ENCODE results near the gene MED25. TPM values are rescaled to one million over a fixed set of nuclear protein-coding genes. Genes with fewer than 3 reads are reported as not detected.

The MED25 gene
- polyA plus RNA-seq, 3 donors: 61.4 to 74.1 (median 69.6) TPM

DNA sequence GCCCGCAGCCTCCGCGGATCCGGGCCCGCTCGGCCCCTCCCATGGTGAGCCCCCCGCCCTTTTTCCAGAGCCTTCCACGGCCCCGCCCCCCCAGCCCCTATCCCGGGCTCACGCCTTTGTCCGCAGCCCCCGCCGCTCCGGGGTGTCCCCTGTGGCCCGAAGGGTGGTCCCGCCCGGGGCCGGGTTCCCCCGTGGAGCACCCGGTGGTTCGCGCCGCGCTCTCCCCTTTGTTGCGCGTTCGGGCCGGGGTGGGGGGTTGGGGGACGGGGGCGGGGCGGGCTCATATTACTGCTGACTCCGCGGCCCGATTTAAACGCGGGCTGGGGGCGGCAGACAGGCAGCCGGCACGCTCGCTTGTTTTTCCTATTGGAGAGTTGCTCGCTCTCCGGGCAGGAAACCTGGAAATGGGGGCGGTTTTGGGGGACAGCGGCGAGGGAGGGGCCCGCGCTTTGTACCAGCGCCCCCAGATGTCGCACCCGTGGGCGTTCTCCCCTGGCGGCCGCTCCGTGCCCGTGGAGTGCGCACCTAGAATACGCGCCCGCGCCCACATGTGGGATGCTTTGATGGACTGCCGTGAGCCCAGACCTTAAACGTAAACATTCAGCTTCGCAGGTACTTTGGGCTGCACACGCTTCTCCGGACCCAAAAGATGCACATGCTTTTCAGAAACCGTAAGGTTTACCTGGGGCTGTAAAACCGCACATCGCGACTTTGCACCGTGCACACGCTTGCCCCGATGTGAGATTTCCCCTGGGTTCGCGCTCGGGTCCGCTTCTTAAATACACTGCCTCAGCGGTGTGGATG lies 33.6 kb downstream of the MED25 start:
- no peak for DNase-seq (ENCODE audit: extremely low read depth in 1 of 11, low read depth in 9 of 11, low spot score in 4 of 11)

DNA sequence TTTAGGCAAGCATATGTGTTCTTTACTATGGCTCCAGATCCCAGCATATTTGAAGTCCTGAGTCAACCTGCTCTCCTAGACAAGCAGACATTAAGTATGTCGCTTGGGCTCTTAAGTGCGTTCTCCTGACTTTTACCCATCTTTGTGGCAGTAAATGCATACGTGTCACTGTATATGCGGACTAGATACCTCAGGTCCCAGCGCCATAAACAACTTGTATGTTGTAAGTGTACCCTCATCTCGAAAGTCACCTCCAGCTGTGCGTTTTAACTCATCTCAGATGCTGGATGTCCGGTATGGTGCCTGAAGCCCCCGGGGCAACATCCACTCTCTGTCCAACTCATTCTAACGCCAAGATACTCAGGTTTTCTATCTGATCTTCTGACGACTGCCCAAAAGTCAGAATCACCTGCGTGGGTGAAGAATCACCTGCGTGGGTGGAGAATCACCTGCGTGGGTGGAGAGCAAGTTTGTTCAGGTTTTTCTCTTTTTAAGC lies 34.6 kb downstream of the MED25 start:
- no peak for DNase-seq (ENCODE audit: extremely low read depth in 1 of 11, low read depth in 9 of 11, low spot score in 4 of 11)

DNA sequence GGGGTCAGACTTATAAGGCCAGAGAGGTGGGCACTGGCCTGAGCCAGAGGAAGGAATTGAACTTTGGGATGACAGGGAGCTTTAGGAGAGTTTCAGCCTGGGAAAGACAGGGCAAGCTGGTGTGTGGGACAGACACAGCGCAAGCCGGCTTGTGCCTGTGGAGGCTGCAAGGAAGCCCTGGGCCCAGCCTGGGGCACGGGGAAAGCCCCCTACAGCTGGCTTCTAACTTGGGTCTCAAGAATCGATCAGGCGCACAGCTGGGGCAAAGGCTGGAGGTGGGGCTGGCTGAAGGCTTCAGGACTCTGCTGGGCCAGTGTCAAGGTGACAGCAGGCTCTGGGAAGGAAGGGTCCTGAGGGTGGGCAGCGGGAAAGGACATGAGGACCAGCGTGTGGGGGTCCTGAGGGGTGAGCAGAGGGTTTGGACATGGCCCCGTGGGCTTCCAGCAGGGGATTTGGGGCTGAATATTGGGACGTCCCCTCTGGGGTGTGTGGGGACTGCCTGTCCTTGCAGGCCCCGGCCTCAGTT lies 35.8 kb downstream of the MED25 start:
- DNase-seq (ENCODE audit: extremely low read depth in 1 of 11, low read depth in 9 of 11, low spot score in 4 of 11): no peak

GRCh38 chr19:49854378-49855263 lies 36.5 kb downstream of the MED25 start:
- no peak for DNase-seq (ENCODE audit: extremely low read depth in 1 of 11, low read depth in 9 of 11, low spot score in 4 of 11)

GRCh38 chr19:49855277-49855675 lies 37.2 kb downstream of the MED25 start:
- DNase-seq (ENCODE audit: extremely low read depth in 1 of 11, low read depth in 9 of 11, low spot score in 4 of 11): no peak

GRCh38 chr19:49855676-49856573 lies 37.8 kb downstream of the MED25 start:
- DNase-seq (ENCODE audit: extremely low read depth in 1 of 11, low read depth in 9 of 11, low spot score in 4 of 11): no peak

GRCh38 chr19:49856574-49857021 lies 38.5 kb downstream of the MED25 start:
- no peak for DNase-seq (ENCODE audit: extremely low read depth in 1 of 11, low read depth in 9 of 11, low spot score in 4 of 11)

DNA sequence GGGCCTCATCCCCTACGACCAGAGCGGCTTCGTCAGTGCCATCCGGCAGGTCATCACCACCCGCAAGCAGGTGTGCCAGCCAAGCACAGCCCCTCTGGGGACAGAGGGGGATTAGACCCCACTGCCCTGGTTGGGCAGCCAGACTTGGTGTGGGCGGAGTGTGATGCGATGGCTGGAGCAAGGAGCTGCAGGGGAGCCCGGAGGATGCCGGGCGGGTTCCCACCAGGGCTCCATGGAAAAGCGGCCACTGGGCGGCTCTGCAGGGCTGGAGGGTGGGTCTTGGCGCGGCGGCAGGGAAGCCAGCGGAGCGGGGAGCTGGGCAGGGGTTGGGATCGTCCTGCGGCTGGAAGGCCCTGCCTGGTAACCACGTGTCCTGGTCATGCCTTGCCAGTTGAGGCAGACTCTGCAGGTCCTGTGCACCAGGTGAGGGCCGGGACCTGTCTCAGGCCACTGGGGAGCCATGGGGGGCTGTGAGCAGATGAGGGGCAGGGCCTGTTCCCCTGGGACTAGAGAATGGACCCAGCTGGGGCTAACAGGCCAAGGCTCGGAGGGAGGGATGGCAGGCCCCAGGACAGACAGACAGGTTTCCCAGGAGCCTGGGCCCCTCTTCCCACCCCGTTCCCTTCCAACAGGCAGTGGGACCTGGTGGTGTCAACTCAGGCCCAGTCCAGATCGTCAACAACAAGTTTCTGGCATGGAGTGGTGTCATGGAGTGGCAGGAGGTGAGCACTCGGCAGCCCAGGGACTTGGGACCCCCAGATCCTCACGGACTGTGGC lies 39.2 kb downstream of the MED25 start:
- DNase-seq (ENCODE audit: extremely low read depth in 1 of 11, low read depth in 9 of 11, low spot score in 4 of 11): no peak

- no peak for DNase-seq (ENCODE audit: extremely low read depth in 1 of 11, low read depth in 9 of 11, low spot score in 4 of 11)
These were observed 39.7 kb downstream of the MED25 start for GRCh38 chr19:49857838-49858087.

- no peak for DNase-seq (ENCODE audit: extremely low read depth in 1 of 11, low read depth in 9 of 11, low spot score in 4 of 11)
These were observed 40.2 kb downstream of the MED25 start for GRCh38 chr19:49858088-49858985.

- no peak for DNase-seq (ENCODE audit: extremely low read depth in 1 of 11, low read depth in 9 of 11, low spot score in 4 of 11)
These were observed 41.7 kb downstream of the MED25 start for GRCh38 chr19:49859682-49860335.

GRCh38 chr19:49860336-49861102 lies 42.4 kb downstream of the MED25 start:
- DNase-seq (ENCODE audit: extremely low read depth in 1 of 11, low read depth in 9 of 11, low spot score in 4 of 11): no peak

DNA sequence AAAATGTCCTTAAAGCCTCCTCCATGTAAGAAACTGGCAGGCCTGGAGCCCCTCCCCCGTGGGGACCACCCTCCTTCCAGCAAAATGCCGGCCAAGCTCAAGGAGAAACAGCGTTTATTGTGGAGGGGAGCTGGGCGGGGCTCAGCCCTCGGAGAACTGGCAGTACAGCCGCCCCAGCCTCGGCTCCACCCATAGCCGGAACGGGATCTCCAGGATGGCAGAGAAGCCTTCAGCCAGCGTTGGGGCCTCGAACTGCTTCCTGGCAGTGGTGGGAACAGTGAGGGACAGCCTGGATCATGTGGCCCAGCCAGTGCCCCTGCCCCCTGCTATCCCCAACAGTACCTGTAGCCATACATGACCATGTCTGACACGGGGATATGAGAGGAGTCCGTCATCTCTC lies 43.0 kb downstream of the MED25 start:
- no peak for DNase-seq (ENCODE audit: extremely low read depth in 1 of 11, low read depth in 9 of 11, low spot score in 4 of 11)

GRCh38 chr19:49861541-49862378 lies 43.7 kb downstream of the MED25 start:
- no peak for DNase-seq (ENCODE audit: extremely low read depth in 1 of 11, low read depth in 9 of 11, low spot score in 4 of 11)
